NCI-H2171 (cell line): ENCODE measurements around the gene FAM83E.
A peak's percentile ranks its signal among the peaks of the same experiment; 100 is the strongest.

Experiments
- DNase-seq: peaks from one replicate; lab custom pipeline; 2025; lab: John Stamatoyannopoulos, UW

FAM83E gene

DNA sequence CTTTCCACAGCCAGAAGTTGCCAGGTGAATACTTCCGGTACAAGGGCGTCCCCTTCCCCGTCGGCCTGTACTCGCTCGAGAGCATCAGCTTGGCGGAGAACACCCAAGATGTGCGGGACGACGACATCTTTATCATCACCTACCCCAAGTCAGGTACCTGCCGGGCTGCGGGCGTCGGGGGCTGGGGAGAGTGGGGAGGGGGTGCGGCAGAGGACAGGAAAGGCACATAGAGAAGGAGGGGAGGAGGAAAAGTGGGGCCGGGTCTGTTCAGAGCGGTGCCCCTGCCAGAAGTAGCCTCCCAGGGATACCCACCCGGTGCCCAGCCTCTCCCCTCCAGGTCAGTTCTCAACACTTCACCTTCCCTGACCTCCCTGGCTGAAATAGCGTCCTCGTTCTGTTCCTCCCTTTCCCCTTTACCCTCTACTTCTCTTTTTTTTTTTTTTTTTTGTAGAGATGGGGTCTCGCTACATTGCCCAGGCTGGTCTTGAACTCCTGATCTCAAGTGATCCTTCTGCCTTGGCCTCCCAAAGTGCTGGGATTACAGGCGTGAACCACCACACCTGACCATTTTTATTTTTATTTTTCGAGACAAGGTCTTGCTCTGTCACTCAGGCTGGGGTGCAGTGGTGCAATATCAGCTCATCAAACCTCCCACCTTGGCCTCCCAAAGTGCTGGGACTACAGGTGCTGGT, 38.8 kb downstream of the FAM83E start:
- DNase-seq: no peak

DNA sequence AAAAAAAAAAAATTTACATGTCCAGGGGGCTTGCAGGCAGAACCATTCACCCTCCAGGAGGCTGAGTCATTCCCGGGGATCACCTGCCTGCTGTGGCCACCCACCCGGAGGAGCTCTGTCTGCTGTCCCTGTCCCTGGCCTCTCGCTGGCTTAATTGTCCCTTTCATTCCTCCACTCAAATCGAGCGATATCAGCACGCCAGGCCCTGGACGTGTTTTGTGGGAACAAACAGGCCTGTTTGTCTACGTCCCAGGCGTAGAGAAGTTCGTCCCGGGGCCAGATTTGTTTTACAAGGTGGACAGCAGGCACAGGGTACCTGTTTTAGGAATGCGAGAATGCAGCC, 41.7 kb downstream of the FAM83E start:
- DNase-seq: no peak

GRCh38 chr19:48571378-48572162, 43.3 kb downstream of the FAM83E start:
- no peak for DNase-seq

GRCh38 chr19:48569814-48570213, 45.1 kb downstream of the FAM83E start:
- DNase-seq: no peak

DNA sequence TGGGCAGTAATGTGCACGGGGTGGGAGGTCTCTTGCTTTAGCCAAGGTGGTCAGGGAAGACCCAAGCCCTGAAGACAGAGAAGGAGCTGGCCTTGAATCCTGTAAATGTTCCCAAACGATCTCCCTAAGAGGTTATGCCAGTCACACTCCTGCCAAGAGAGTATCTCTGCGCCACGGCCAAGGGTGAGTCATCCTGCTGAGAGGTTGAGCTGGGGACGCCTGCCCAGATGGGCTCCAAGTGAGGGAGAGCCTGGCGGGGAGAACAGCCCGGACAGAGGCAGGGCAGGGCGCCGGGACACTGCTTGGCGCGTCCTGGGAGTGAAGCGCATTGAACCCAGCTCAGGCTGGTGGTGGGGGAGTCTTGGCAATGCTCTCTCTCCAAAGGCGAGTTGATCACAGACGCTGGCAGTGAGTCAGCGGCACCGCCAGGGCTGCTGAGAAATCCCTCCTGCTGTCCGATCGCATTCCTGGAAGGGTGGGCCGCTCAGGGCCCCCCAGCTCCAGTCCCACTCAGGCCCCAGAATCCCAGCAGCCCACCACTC, 46.5 kb downstream of the FAM83E start:
- DNase-seq: peak; percentile 15

- DNase-seq: no peak
Measured at GRCh38 chr19:48565090-48565489, 49.8 kb downstream of the FAM83E start.
